Mammary epithelial cell (primary cell): ENCODE measurements around the gene CALML6.

ENCODE experiments used
- EZH2 ChIP-seq: IDR thresholded peaks from 2 replicates; pipeline ENCODE4 v1.6.1; 2012; ENCODE audit warnings: low read length, inconsistent platforms, borderline replicate concordance
- TF ChIP-seq, protein P1 (sequence below), 2 donors: IDR thresholded peaks in 1 of 2; conservative IDR thresholded peaks in 1 of 2; 2 replicates each; pipeline ENCODE4 v1.5.1; 2011 to 2012; ENCODE audit warnings: inconsistent platforms in 2 of 2, low read length in 2 of 2, mild to moderate bottlenecking in 2 of 2, control low read depth in 1 of 2, low read depth in 1 of 2; ENCODE audit not compliant: insufficient read depth in 1 of 2; ENCODE audit errors: extremely low read depth in 1 of 2

DNA sequence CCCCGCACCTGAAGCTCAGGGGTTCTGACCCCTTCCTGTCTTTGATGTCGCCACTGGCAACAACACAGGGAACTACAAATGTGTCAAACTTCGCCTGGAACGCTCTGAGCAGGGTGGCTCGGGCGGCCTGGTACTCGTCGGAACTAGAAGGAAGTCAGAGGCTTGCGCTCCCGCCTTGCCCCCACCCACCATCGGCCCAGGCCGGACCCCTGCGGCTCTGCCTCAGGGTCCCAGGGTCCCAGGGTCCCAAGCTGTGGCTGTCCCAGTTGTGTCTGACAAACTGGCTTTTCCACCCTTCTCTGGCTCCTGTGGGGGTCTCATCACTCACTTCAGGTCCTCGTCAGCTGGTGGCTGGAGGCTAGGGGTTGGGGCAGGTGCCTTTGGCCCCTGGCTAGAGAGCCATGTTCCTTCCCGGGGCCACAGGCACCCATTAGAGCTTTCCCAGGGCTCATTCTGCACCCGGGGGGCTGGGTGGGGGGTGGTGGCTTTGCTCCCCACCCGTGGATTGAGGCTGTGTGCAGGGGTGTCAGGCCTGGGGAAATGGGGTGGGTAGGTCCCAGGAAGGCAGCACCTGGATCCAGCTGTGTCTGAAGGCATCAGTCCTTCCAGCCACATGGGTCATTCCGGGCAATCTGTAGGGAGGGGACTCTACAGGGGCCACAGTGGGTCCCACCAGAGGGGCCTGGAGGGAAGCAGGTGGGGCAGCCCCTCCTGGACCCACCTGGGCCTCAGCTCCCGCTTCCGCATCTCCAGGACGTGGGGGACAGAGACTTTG lies 12.0 kb downstream of the CALML6 start:
- TF ChIP-seq, protein P1, sequence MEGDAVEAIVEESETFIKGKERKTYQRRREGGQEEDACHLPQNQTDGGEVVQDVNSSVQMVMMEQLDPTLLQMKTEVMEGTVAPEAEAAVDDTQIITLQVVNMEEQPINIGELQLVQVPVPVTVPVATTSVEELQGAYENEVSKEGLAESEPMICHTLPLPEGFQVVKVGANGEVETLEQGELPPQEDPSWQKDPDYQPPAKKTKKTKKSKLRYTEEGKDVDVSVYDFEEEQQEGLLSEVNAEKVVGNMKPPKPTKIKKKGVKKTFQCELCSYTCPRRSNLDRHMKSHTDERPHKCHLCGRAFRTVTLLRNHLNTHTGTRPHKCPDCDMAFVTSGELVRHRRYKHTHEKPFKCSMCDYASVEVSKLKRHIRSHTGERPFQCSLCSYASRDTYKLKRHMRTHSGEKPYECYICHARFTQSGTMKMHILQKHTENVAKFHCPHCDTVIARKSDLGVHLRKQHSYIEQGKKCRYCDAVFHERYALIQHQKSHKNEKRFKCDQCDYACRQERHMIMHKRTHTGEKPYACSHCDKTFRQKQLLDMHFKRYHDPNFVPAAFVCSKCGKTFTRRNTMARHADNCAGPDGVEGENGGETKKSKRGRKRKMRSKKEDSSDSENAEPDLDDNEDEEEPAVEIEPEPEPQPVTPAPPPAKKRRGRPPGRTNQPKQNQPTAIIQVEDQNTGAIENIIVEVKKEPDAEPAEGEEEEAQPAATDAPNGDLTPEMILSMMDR (conservative IDR thresholded peaks at IDR 0.05 in 1 of 2, IDR thresholded peaks at IDR 0.05 in 1 of 2; ENCODE audit: extremely low read depth in 1 of 2, insufficient read depth in 1 of 2, low read depth in 1 of 2, low read length in 2 of 2) = no peak
- no peak for TF ChIP-seq EZH2
